Caco-2 (cell line): ENCODE data around the gene TMA16. TPM values are rescaled to one million over a fixed set of nuclear protein-coding genes. Genes with fewer than 3 reads are reported as not detected.

Source experiments
- BruUV-seq: library from RNA; stranded (reverse); fragments of 400-500 nt; replicated peaks from 2 replicates; lab custom pipeline; 2021; lab: Mats Ljungman, UMichigan
- CTCF ChIA-PET: fragments of 300-600 bp; sonication (Branson Sonifier 250); formaldehyde crosslinking; loops from one replicate; lab custom pipeline; 2022; ENCODE audit warnings: antibody characterized with exemption; lab: Charles Lee
- POLR2A ChIA-PET: fragments of 300-600 bp; sonication (Branson Sonifier 250); formaldehyde crosslinking; loops from one replicate; lab custom pipeline; 2022; ENCODE audit warnings: antibody characterized with exemption; lab: Charles Lee
- DNase-seq, 2 experiments: peaks; one replicate each; pipeline versions ENCODE4 v3.0.0 to v3.0.0-alpha.2; 2020 to 2022
- H3K27me3 ChIP-seq: replicated peaks from 2 replicates; pipeline ENCODE4 v1.6.0; 2011; ENCODE audit warnings: low read length; ENCODE audit not compliant: control insufficient read depth, insufficient read depth
- H3K36me3 ChIP-seq: 2 replicates; pipeline ENCODE4 v1.5.1; 2011; ENCODE audit warnings: low read length; ENCODE audit not compliant: control insufficient read depth, insufficient read depth
- H3K4me1 ChIP-seq: fragments of 250-450 bp; sonication (Bioruptor Pico); 2 replicates; pipeline ENCODE4 v1.5.1; 2020; ENCODE audit warnings: mild to moderate bottlenecking
- H3K4me3 ChIP-seq: 2 replicates; pipeline ENCODE4 v1.5.1; 2011; ENCODE audit warnings: low read depth, mild to moderate bottlenecking, control low read depth, low read length
- H3K9me3 ChIP-seq: fragments of 250-450 bp; sonication (Bioruptor Pico); 2 replicates; pipeline ENCODE4 v1.5.1; 2020; ENCODE audit warnings: mild to moderate bottlenecking, moderate library complexity
- H3K27ac Mint-ChIP-seq: one replicate; pipeline ENCODE4 v1.8.0; 2022; ENCODE audit warnings: mixed read lengths; ENCODE audit not compliant: unreplicated experiment
- H3K27me3 Mint-ChIP-seq: one replicate; pipeline ENCODE4 v1.8.0; 2022; ENCODE audit warnings: mixed read lengths; ENCODE audit not compliant: insufficient read depth, unreplicated experiment
- H3K36me3 Mint-ChIP-seq: one replicate; pipeline ENCODE4 v1.8.0; 2022; ENCODE audit warnings: mild to moderate bottlenecking, mixed read lengths; ENCODE audit not compliant: insufficient read depth, unreplicated experiment
- H3K4me1 Mint-ChIP-seq: one replicate; pipeline ENCODE4 v1.8.0; 2022; ENCODE audit warnings: low read depth, mixed read lengths; ENCODE audit not compliant: unreplicated experiment
- H3K4me3 Mint-ChIP-seq: one replicate; pipeline ENCODE4 v1.8.0; 2022; ENCODE audit warnings: mild to moderate bottlenecking, moderate library complexity, mixed read lengths; ENCODE audit not compliant: unreplicated experiment
- H3K9me3 Mint-ChIP-seq: one replicate; pipeline ENCODE4 v1.8.0; 2022; ENCODE audit warnings: mixed read lengths; ENCODE audit not compliant: unreplicated experiment
- intact Hi-C: fragments of 100-400 bp; cut with micrococcal nuclease; formaldehyde crosslinking; loops from one replicate; pipeline ENCODE4 v1.10.0; 2022; ENCODE audit not compliant: unreplicated experiment
- total RNA-seq: library from RNA; stranded (reverse); gene quantifications from 2 replicates; pipeline ENCODE4 v1.2.3, GENCODE V29; 2022
- TF ChIP-seq, protein P1 (sequence below), 2 experiments: fragments of 200-600 bp in 1 of 2; IDR thresholded peaks; 1 replicate in 1 of 2; 2 replicates in 1 of 2; pipeline versions ENCODE4 v1.5.1 to v1.8.0; 2011 to 2022; ENCODE audit warnings: antibody characterized with exemption in 1 of 2, control low read depth in 1 of 2, inconsistent platforms in 1 of 2, low read depth in 1 of 2, low read length in 1 of 2, mild to moderate bottlenecking in 1 of 2, moderate library complexity in 1 of 2; ENCODE audit not compliant: insufficient read depth in 1 of 2, severe bottlenecking in 1 of 2, unreplicated experiment in 1 of 2

TMA16 gene
- total RNA-seq, 1 experiment from 2014 or later: 31.1 TPM

DNA sequence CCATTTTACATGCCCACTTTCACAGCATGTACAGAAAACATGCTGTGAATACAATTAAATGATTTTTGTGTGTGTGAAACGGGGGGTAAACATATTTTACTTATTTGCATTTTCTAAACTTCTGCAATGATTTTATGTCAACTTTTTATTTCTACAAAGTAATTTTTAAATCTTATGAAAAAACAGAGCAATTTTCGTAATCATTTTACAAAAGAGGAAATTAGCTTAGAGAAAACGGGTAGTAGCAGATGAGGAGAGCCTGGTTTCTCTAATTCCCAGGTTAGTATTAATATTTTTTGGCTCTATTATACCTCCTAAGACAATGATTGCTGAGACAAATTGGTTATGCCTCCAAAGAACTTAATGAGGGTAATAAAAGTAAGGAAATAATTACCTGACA is 24.1 kb upstream of the TMA16 start:
- no TSS peak for BruUV-seq
- Mint-ChIP-seq H3K4me1 (no peaks in the 10 kb centered on the region), H3K4me3 (no peak overlapping the region), H3K36me3 (no peaks in the 10 kb centered on the region), H3K27me3 (peaks cover 4% of the 10 kb centered on the region), H3K27ac (no peak overlapping the region), H3K9me3 (no peaks in the 10 kb centered on the region)
- POLR2A ChIA-PET: no interaction called here
- Histone ChIP-seq H3K9me3 (no peaks in the 10 kb centered on the region), H3K4me1 (no peaks in the 10 kb centered on the region), H3K36me3 (no peaks in the 10 kb centered on the region), H3K4me3 (no peak overlapping the region), H3K27me3 (no peaks in the 10 kb centered on the region)
- TF ChIP-seq, protein P1, sequence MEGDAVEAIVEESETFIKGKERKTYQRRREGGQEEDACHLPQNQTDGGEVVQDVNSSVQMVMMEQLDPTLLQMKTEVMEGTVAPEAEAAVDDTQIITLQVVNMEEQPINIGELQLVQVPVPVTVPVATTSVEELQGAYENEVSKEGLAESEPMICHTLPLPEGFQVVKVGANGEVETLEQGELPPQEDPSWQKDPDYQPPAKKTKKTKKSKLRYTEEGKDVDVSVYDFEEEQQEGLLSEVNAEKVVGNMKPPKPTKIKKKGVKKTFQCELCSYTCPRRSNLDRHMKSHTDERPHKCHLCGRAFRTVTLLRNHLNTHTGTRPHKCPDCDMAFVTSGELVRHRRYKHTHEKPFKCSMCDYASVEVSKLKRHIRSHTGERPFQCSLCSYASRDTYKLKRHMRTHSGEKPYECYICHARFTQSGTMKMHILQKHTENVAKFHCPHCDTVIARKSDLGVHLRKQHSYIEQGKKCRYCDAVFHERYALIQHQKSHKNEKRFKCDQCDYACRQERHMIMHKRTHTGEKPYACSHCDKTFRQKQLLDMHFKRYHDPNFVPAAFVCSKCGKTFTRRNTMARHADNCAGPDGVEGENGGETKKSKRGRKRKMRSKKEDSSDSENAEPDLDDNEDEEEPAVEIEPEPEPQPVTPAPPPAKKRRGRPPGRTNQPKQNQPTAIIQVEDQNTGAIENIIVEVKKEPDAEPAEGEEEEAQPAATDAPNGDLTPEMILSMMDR (IDR thresholded peaks at IDR 0.05; ENCODE audit: insufficient read depth in 1 of 2, low read depth in 1 of 2, low read length in 1 of 2, severe bottlenecking in 1 of 2, unreplicated experiment in 1 of 2): no peak
- CTCF ChIA-PET: no interaction called here
- intact Hi-C loops: no loop called here
- no peak for DNase-seq

DNA sequence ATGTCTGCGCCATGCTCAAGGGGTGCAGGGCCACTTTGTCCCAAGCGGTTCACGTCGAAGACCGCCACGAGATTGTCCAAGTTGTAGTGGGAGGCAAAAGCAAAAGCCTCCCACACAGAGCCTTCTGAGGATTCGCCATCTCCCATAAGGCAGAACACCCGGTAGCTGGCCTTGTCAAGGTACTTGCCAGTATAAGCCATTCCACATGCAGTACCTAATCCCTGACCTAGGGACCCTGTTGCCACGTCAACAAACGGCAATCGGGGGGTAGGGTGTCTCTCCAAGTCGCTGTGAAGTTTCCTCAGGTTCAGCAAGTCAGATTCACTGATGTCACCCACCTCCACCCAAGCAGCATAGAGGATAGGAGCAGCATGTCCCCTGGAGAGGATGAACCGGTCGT is 21.4 kb upstream of the TMA16 start:
- intact Hi-C loops: no loop called here
- Histone ChIP-seq H3K36me3 (no peaks in the 10 kb centered on the region), H3K27me3 (no peaks in the 10 kb centered on the region), H3K4me3 (no peak overlapping the region), H3K9me3 (no peaks in the 10 kb centered on the region), H3K4me1 (no peaks in the 10 kb centered on the region)
- H3K4me3 Mint-ChIP-seq: no peak overlapping the region
- TF ChIP-seq, protein P1 (IDR thresholded peaks at IDR 0.05; ENCODE audit: insufficient read depth in 1 of 2, low read depth in 1 of 2, low read length in 1 of 2, severe bottlenecking in 1 of 2, unreplicated experiment in 1 of 2): no peak
- H3K4me1 Mint-ChIP-seq: no peaks in the 10 kb centered on the region
- no TSS peak for BruUV-seq
- ChIA-PET CTCF (no interaction called here), POLR2A (no interaction called here)
- peaks cover 2% of the 10 kb centered on the region for H3K27me3 Mint-ChIP-seq
- DNase-seq: no peak
- H3K36me3 Mint-ChIP-seq: no peaks in the 10 kb centered on the region
- H3K27ac Mint-ChIP-seq: no peak overlapping the region
- no peaks in the 10 kb centered on the region for H3K9me3 Mint-ChIP-seq

DNA sequence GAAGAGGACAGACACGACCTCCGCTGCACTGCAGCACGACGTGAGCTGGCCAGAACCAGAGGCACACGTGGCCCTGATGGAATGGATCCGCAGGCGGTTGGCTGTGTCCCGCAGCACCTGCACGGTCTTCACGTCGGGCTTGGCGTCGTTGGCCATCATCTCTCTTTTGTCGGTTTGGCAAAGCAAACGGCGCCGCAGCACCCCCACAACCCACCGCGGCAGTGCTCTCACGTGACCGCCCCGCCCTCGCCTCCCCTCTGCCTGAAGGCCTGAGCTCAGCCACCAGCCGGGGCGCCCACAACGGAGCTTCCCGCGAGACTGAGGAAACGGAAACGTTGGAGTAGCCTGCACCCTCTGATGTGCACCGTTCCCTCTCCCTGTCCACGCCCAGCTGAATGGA is 20.9 kb upstream of the TMA16 start, which contains the start of gene TKTL2:
Gene TKTL2, minus strand, starts transcription at position 179 of the 400 bp plus-strand sequence. Its CDS starts 20 bp downstream, at position 159.
- intact Hi-C loops: no loop called here
- BruUV-seq: no TSS peak
- Histone ChIP-seq H3K4me1 (no peaks in the 10 kb centered on the region), H3K9me3 (no peaks in the 10 kb centered on the region), H3K27me3 (no peaks in the 10 kb centered on the region), H3K36me3 (no peaks in the 10 kb centered on the region), H3K4me3 (no peak within 1 kb of the TSS)
- POLR2A ChIA-PET: no interaction called here
- Mint-ChIP-seq H3K4me3 (no peak within 1 kb of the TSS), H3K36me3 (no peaks in the 10 kb centered on the region), H3K27ac (no peak within 1 kb of the TSS), H3K4me1 (no peaks in the 10 kb centered on the region), H3K27me3 (no peaks in the 10 kb centered on the region), H3K9me3 (no peaks in the 10 kb centered on the region)
- no peak for DNase-seq
- CTCF ChIA-PET: no interaction called here
- TF ChIP-seq, protein P1 (IDR thresholded peaks at IDR 0.05; ENCODE audit: insufficient read depth in 1 of 2, low read depth in 1 of 2, low read length in 1 of 2, severe bottlenecking in 1 of 2, unreplicated experiment in 1 of 2): no peak
